Osteocyte (in vitro differentiated cells): ENCODE measurements around the gene PLCD3. TPM values are rescaled to one million over a fixed set of nuclear protein-coding genes. Genes with fewer than 3 reads are reported as not detected.

Experiments
- DNase-seq: peaks from one replicate; pipeline ENCODE4 v3.0.0; 2021; ENCODE audit warnings: mixed read lengths; ENCODE audit not compliant: unreplicated experiment; ENCODE audit errors: extremely low spot score
- H3K27ac Mint-ChIP-seq: one replicate; pipeline ENCODE4 v1.8.0; 2021; ENCODE audit warnings: mild to moderate bottlenecking, mixed read lengths; ENCODE audit not compliant: unreplicated experiment
- H3K27me3 Mint-ChIP-seq: one replicate; pipeline ENCODE4 v1.8.0; 2021; ENCODE audit warnings: mixed read lengths; ENCODE audit not compliant: unreplicated experiment
- H3K36me3 Mint-ChIP-seq: one replicate; pipeline ENCODE4 v1.8.0; 2021; ENCODE audit warnings: mixed read lengths; ENCODE audit not compliant: unreplicated experiment
- H3K4me1 Mint-ChIP-seq: one replicate; pipeline ENCODE4 v1.8.0; 2021; ENCODE audit warnings: mixed read lengths; ENCODE audit not compliant: unreplicated experiment
- H3K4me3 Mint-ChIP-seq: one replicate; pipeline ENCODE4 v1.8.0; 2021; ENCODE audit warnings: mild to moderate bottlenecking, moderate library complexity, mixed read lengths; ENCODE audit not compliant: unreplicated experiment
- H3K9me3 Mint-ChIP-seq: one replicate; pipeline ENCODE4 v1.8.0; 2021; ENCODE audit warnings: mixed read lengths; ENCODE audit not compliant: unreplicated experiment
- CTCF ChIP-seq: fragments of 200-600 bp; sonication (generic); IDR thresholded peaks from 2 replicates; pipeline ENCODE4 v1.5.0; 2021; ENCODE audit warnings: antibody characterized with exemption, mild to moderate bottlenecking, moderate library complexity
- total RNA-seq: library from RNA; stranded (reverse); gene quantifications from 2 replicates; pipeline ENCODE4 v1.2.1, GENCODE V29; 2021

PLCD3 gene
- total RNA-seq, 1 donor from 2014 or later, result 111 TPM

DNA sequence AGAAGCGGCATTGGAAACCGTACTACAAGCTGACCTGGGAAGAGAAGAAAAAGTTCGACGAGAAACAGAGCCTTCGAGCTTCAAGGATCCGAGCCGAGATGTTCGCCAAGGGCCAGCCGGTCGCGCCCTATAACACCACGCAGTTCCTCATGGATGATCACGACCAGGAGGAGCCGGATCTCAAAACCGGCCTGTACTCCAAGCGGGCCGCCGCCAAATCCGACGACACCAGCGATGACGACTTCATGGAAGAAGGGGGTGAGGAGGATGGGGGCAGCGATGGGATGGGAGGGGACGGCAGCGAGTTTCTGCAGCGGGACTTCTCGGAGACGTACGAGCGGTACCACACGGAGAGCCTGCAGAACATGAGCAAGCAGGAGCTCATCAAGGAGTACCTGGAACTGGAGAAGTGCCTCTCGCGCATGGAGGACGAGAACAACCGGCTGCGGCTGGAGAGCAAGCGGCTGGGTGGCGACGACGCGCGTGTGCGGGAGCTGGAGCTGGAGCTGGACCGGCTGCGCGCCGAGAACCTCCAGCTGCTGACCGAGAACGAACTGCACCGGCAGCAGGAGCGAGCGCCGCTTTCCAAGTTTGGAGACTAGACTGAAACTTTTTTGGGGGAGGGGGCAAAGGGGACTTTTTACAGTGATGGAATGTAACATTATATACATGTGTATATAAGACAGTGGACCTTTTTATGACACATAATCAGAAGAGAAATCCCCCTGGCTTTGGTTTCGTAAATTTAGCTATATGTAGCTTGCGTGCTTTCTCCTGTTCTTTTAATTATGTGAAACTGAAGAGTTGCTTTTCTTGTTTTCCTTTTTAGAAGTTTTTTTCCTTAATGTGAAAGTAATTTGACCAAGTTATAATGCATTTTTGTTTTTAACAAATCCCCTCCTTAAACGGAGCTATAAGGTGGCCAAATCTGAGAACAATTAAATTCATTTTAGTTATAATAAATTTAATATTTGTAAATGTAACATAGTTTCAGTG lies 17.7 kb upstream of the PLCD3 start:
- Mint-ChIP-seq H3K27me3 (no peaks in the 10 kb centered on the region), H3K4me1 (peaks cover 33% of the 10 kb centered on the region), H3K4me3 (peak overlapping the region; percentile 99), H3K9me3 (no peaks in the 10 kb centered on the region), H3K36me3 (peaks cover 1% of the 10 kb centered on the region), H3K27ac (peak overlapping the region; percentile 100)
- TF ChIP-seq CTCF, result no peak
- no peak for DNase-seq

- Mint-ChIP-seq H3K36me3 (peaks cover 1% of the 10 kb centered on the region), H3K27me3 (no peaks in the 10 kb centered on the region), H3K4me3 (peak overlapping the region; percentile 99), H3K9me3 (no peaks in the 10 kb centered on the region), H3K4me1 (peaks cover 33% of the 10 kb centered on the region), H3K27ac (peak overlapping the region; percentile 100)
- peak; percentile 87 for TF ChIP-seq CTCF
- peak; percentile 94 for DNase-seq
Measured at GRCh38 chr17:45149037-45149668, 16.8 kb upstream of the PLCD3 start.

DNA sequence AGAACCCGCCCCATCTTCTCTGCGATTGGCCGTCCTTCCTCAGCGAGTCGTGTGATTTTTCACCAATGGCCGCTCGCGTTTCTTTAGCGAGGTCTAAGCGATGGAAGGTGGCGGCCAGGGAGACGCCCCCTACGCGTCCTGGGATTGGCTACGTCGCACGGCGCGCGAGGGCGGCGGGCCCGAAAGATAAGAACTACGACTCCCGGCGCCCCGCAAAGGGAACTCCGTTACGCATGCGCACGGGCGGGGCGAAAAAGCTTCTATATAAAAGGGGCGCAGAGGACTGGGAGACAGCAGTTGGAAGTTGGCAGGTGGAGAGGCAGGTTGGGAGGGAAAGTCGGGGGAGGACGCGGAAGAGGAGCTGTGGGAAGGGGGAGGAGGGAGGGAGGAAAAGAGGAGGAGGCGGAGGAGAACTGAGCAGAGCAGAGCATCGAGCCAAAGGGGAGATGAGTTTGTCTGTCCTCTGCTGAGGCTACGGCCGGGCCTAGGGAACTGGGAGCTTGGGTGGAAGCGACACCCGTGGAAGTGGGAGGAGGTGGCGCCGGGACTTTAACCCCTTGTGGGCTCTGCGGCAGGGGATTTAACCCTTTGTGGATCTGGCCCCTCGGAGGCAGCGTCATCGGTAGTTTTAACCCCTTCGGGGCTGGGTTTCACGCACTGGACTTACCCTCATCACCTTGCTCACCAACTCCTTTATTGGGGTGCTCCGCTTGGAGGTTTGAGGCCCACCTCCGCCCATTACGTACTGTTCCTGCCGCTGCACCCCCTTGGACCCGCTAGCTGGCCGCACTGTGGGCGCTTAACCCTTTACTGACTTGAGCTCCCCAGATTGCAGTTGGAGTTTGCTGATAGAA lies 16.1 kb upstream of the PLCD3 start, which contains the start of gene HEXIM1:
HEXIM1 (plus strand) TSS at position 293 of the 854 bp plus-strand sequence. CDS start 716 bp downstream, outside the sequence.
- Mint-ChIP-seq H3K9me3 (no peaks in the 10 kb centered on the region), H3K4me3 (peak within 1 kb of the TSS; percentile 99), H3K4me1 (peaks cover 33% of the 10 kb centered on the region), H3K27ac (peak within 1 kb of the TSS; percentile 100), H3K36me3 (peaks cover 1% of the 10 kb centered on the region), H3K27me3 (no peaks in the 10 kb centered on the region)
- no peak for TF ChIP-seq CTCF
- peak; percentile 100 for DNase-seq

- H3K27me3 Mint-ChIP-seq, result no peaks in the 10 kb centered on the region
- H3K4me3 Mint-ChIP-seq, result peak overlapping the region; percentile 99
- peaks cover 33% of the 10 kb centered on the region for H3K4me1 Mint-ChIP-seq
- H3K36me3 Mint-ChIP-seq, result peaks cover 1% of the 10 kb centered on the region
- TF ChIP-seq CTCF, result no peak
- no peak for DNase-seq
- peak overlapping the region; percentile 100 for H3K27ac Mint-ChIP-seq
- no peaks in the 10 kb centered on the region for H3K9me3 Mint-ChIP-seq
Measured at GRCh38 chr17:45147581-45148182, 15.4 kb upstream of the PLCD3 start.
